NCI-H128 (cell line): Measurements from ENCODE around the gene CCDC68.

Source experiments
- DNase-seq: peaks from one replicate; lab custom pipeline; 2025; ENCODE audit not compliant: unreplicated experiment; lab: John Stamatoyannopoulos, UW

The CCDC68 gene

DNA sequence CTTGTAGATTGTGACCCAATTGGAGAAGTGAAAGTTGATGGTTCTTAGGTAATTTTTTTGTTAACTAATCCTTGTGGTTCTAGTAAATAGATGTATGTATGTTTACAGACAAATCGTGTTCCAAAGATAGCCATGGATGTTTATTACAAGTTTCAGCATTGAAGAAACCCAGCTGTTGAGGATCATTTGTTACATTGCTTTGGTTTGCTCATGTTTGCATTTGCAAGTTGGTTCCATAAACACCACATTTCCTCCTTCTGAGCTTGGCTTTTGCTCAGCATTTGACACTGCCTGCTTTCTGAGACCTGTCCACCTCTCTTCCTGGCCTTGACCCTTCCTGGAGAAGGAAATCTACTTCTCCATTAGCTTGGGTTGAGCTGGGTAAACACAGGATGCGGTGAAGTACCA, 1.8 kb upstream of the CCDC68 start:
- DNase-seq: no peak

DNA sequence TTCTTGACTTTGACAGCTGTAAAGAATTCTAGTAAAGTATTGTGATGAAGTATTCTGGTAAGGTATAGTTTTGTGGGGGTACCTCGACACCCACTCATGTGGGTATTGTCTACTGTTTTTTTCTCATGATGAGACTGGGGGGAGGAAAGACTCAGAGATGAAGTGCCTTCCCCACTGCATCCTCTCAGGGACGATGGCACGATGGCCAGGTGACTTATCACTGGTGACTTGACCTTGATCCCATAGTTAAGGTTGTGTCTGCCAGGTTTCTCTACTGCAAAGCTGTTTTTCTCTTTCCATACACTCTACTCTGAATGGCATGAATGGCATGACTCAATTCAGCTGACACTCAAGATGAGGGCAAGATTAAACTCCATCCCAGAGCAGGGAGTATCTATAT, 936 bp upstream of the CCDC68 start:
- no peak for DNase-seq

- DNase-seq: no peak
Measured at GRCh38 chr18:54957996-54958395, 1.3 kb downstream of the CCDC68 start.

GRCh38 chr18:54957296-54957832, 1.9 kb downstream of the CCDC68 start:
- DNase-seq: no peak

GRCh38 chr18:54956506-54956905, 2.8 kb downstream of the CCDC68 start:
- no peak for DNase-seq

DNA sequence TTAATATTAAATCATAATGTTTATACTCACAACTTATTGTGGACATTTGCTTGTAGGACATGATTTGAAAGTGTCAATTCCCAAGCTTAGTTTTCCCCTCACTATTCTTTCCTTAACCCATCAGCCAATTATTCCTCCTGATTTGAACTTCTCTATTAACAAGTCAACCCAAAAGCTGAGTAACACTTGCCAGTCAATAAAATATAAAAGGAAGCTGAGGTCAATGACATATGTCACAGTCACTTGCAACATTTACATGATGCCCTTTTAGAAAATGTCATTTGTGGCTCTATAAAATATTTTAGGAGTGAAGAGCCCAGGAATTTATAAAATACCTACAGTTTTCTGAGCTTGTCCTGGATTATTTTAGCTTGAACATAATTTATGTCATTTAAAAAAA, 7.2 kb downstream of the CCDC68 start:
- no peak for DNase-seq

GRCh38 chr18:54950221-54950620, 9.0 kb downstream of the CCDC68 start:
- peak; percentile 2 for DNase-seq

DNA sequence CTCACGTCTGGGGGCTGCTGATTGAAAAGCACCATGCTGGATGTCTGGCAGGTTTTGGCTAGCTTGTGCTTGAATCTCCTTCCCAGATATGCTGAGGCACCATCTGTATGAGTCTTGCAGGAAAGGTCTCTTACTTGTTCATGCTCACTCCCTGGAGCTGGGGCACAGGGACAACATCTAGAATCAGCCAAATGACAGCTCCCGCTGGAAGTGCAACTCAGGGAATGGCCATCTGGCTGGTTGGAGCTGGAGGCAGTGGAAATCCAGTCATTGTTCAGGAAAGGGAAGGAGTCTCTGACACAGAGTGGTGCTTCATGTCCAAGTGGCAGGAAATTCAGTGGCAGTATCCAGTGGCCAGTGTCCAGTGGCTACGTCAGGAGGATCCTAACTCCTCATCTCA, 9.7 kb downstream of the CCDC68 start:
- no peak for DNase-seq

GRCh38 chr18:54948350-54948837, 10.9 kb downstream of the CCDC68 start:
- no peak for DNase-seq

DNA sequence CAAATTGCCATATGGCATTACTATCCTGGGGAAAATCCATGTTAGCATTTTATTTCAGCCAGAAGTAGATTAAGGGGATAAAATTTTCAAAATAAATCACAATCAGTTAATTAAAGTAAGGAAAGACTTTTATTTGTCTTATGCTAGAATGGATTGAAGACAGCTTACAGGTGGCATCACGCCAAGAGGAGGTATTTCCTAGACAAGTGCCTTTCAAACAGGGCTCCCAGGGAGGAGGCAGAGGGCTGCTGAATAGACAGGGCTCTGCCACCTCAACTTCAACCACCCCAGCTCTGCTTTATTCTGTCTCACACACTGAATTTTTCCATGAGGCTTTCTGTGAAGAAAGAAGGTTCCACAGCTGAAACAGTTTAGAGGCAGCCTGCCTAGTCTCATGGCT, 12.2 kb downstream of the CCDC68 start:
- no peak for DNase-seq

DNA sequence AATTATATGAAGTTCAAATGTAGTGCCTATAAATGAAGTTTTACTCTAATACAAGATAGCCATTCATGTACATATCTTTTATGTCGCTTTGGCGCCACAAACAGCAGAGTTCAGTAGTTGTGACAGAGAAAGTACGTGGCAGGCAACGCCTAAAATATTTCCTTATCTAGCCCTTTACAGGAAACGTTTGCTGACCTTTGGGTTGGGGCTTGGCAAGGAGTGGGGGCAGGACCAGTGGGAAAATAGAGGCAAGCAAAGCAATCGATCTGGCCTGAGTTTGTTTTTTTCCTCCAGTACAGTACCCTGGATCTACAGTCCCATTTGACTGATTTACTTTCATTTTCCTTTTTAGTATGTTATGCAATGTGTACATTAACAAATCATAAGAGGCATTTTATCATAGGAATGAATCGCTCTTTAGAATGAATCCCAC, 13.1 kb downstream of the CCDC68 start:
- no peak for DNase-seq

GRCh38 chr18:54945576-54946125, 13.6 kb downstream of the CCDC68 start:
- no peak for DNase-seq

DNA sequence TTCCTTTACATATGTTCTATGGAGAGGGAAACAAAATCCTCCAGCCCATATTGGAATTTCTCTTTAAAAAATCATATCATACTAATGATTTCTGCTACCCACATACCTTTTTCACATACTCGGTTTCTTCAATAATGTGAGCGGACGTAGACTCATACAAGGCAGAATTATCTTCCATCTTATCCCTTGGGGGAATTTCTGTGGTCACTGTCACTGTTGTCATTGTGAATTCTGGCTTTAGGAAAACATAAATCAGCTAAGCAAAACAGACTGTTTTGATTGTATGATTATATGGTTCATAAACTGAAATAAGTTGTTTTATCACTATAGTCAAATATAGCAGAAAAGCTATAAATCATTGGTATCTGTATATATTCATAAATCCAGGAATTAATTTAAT, 16.7 kb downstream of the CCDC68 start:
- no peak for DNase-seq

DNA sequence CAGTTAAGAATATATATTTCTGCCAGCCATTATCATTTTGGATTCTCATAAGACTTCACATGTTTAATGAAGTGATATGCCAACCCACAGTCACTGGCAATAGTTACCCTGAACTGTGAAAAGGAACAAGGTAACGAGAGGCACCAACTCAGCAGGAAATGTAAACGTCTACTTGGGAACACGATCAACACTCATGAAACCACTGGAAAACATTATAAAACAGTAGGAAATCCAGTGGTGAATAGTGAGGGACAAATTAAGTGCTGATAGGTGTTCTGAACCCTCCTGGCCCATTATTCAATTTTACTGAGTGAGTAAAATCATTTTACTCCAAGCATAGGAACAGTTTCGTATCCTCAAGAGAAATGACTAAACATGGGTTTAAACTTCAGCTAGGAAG, 17.1 kb downstream of the CCDC68 start:
- no peak for DNase-seq

- DNase-seq: no peak
Measured at GRCh38 chr18:54939361-54939917, 19.8 kb downstream of the CCDC68 start.

GRCh38 chr18:54938506-54938905, 20.8 kb downstream of the CCDC68 start:
- no peak for DNase-seq

DNA sequence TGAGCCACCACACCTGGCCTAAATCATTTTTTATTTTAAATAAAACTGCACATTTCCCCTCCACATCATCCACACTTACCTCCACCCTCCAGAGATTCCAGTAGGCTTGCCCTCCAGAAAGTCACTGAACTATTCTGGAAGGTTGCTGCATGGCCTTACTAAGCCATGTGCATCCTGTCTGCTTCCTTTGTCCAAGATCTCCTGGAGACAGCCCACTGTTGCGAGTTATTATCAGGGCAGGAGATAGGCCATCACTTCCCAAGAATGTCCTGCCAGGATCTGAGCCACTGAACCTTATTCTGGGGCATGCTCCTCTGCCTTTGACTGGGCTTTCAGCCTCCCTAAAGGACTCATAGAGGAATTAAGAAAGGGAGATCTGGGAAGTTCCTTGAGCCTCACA, 26.8 kb downstream of the CCDC68 start:
- no peak for DNase-seq

DNA sequence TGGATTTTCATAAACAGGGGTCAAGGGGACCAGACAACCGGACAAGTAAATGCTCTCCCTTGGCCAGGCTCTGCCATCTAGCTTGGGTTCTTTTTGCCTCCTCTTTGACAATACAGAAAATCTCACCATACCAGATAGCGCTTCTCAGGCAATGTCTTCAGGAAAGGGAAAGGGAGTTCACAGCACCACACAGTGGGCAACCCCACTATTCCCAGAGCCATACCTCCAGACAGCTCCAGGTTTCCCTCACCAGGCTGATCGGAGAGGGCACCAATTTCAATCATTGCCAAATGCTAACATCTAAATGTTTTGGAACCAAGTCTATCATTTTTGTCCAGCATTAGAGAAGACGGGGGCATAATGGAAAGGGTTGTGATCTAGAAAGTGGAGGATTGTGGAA, 28.1 kb downstream of the CCDC68 start:
- DNase-seq: no peak

- no peak for DNase-seq
Measured at GRCh38 chr18:54928236-54928635, 31.0 kb downstream of the CCDC68 start.

- no peak for DNase-seq
Measured at GRCh38 chr18:54926593-54927325, 32.5 kb downstream of the CCDC68 start.

GRCh38 chr18:54924948-54925347, 34.3 kb downstream of the CCDC68 start:
- no peak for DNase-seq

DNA sequence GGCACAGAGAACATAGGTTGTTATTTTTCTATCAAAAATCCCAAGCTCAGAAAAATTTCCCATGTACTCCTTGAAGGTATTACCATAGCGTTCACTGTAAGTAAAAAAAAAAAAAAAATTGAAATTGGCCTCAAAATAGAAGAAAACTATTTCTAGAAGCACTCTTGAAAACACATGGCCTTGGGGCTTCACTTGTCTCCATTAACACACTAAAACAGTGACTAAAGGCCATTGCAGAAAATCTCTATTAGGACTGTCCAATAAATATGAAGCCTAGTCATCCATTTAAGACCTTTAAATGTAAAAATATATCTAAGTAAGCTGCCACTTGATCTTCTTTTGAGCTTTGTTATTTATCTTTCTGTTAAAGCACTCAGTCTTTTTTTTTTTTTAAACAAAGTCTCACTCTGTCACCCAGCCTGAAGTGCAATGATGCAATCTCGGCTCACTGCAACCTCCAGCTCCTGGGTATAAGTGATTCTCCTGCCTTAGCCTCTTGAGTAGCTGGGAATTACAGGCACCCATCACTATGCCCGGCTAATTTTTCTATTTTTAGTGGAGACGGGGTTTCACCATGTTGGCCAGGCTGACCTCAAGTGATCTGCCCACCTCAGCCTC, 35.8 kb downstream of the CCDC68 start:
- no peak for DNase-seq
